Activated CD8-positive, alpha-beta T cell treated with anti-CD3 and anti-CD28 coated beads, Interleukin-2, amount 10 ng/mL, durations not matched to agents 7 days and 5 days (primary cell): ENCODE results near the gene RPL10A. TPM values are rescaled to one million over a fixed set of nuclear protein-coding genes. Genes with fewer than 3 reads are reported as not detected.
"Not testable (repeated sequence)": the region's sequence is repeated elsewhere in the genome, so short reads cannot be mapped to it uniquely, and the experiment has no call there.

ENCODE experiments used
- ATAC-seq: fragments of 150-1000 bp; cut with Tn5 transposase; one replicate; pipeline ENCODE4 v1.10.0; 2021; ENCODE audit warnings: moderate library complexity
- CTCF ChIA-PET: fragments of 350-600 bp; sonication (Branson Sonifier 250); formaldehyde crosslinking; loops from one replicate; lab custom pipeline; 2021; ENCODE audit warnings: antibody characterized with exemption; lab: Charles Lee
- POLR2A ChIA-PET: fragments of 350-600 bp; sonication (Branson Sonifier 250); formaldehyde crosslinking; loops from one replicate; lab custom pipeline; 2021; ENCODE audit warnings: antibody characterized with exemption; lab: Charles Lee
- DNase-seq: peaks from one replicate; pipeline ENCODE4 v3.0.0-alpha.2; 2020
- H3K27ac Mint-ChIP-seq: one replicate; pipeline ENCODE4 v1.8.0; 2021; ENCODE audit warnings: mild to moderate bottlenecking, mixed read lengths
- H3K27me3 Mint-ChIP-seq: one replicate; pipeline ENCODE4 v1.8.0; 2021; ENCODE audit warnings: low read depth, mixed read lengths
- H3K36me3 Mint-ChIP-seq: one replicate; pipeline ENCODE4 v1.8.0; 2021; ENCODE audit warnings: low read depth, mixed read lengths
- H3K4me1 Mint-ChIP-seq: one replicate; pipeline ENCODE4 v1.8.0; 2021; ENCODE audit warnings: low read depth, mixed read lengths
- H3K4me3 Mint-ChIP-seq: one replicate; pipeline ENCODE4 v1.8.0; 2021; ENCODE audit warnings: mild to moderate bottlenecking, mixed read lengths
- H3K9me3 Mint-ChIP-seq: one replicate; pipeline ENCODE4 v1.8.0; 2022; ENCODE audit warnings: mixed read lengths; ENCODE audit not compliant: insufficient read depth
- total RNA-seq, 2 experiments: library from RNA; stranded (reverse); gene quantifications; one replicate each; pipeline ENCODE4 v1.2.3, GENCODE V29; 2021

The RPL10A gene
- total RNA-seq, 2 experiments from 2014 or later, result 1,398 to 1,443 TPM

DNA sequence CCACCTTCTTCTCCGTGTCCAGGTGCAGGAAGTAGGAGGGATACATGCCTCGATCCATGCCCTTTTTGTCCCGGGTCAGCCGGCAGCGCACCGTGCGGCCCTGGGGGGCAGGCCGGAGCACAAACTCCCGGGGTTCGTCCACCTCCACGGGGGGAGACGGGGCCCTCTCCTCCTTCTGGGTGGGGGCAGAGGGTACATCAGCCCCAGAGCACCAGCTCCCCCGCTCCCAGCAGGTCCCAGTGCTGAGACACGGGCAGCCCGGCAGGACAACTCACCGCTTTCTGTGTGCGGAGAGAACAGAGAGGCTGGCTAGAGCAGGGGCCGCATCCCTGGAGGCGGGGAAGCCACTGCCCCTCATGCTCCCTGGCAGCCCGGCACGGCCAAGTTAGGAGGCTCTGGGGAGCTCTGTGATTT is 37.8 kb downstream of the RPL10A start:
- CTCF ChIA-PET, result interaction anchor here (1.0 kb wide), 1 partner anchor 17 kb away, joined by 3 read pairs; no protein-coding TSS in a partner anchor
- no peak overlapping the region for H3K27ac Mint-ChIP-seq

DNA sequence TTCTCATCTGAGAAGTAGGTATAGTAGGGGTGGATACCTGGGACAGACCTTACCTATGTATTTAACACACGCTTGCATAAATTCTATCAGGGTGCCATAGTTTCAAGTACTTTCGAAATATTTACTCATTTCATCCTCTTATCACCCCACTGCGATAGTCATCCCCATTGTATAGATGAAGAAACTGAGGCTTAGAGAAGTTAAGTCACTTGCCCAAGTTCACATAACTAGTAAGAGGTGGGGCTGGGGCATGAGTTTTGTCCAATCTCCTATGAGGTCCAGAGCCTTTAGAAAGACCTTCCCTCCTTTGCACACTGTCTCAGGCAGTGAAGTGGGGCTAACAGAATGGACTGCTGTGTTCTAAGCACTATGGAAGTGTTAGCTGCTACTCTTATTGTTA is 38.3 kb downstream of the RPL10A start:
- no peak overlapping the region for H3K4me3 Mint-ChIP-seq
- no peaks in the 10 kb centered on the region for H3K9me3 Mint-ChIP-seq
- H3K27me3 Mint-ChIP-seq, result peaks cover 39% of the 10 kb centered on the region
- no peak overlapping the region for H3K27ac Mint-ChIP-seq
- peaks cover 4% of the 10 kb centered on the region for H3K4me1 Mint-ChIP-seq
- ATAC-seq (no peak), DNase-seq (no peak)
- POLR2A ChIA-PET, result no interaction called here
- no peaks in the 10 kb centered on the region for H3K36me3 Mint-ChIP-seq
- CTCF ChIA-PET, result interaction anchor here (1.0 kb wide), 1 partner anchor 17 kb away, joined by 3 read pairs; no protein-coding TSS in a partner anchor

More for the DNA sequence above, 37.8 kb downstream of the RPL10A start:
- Mint-ChIP-seq H3K4me1 (peaks cover 4% of the 10 kb centered on the region), H3K27me3 (peaks cover 36% of the 10 kb centered on the region), H3K4me3 (no peak overlapping the region), H3K36me3 (no peaks in the 10 kb centered on the region), H3K9me3 (no peaks in the 10 kb centered on the region)
- POLR2A ChIA-PET, result interaction anchor here (1.4 kb wide), 1 partner anchor 9 kb away, joined by 4 read pairs; the partner anchor contains the start of gene TEAD3
- DNase-seq, result no peak
- no peak for ATAC-seq

DNA sequence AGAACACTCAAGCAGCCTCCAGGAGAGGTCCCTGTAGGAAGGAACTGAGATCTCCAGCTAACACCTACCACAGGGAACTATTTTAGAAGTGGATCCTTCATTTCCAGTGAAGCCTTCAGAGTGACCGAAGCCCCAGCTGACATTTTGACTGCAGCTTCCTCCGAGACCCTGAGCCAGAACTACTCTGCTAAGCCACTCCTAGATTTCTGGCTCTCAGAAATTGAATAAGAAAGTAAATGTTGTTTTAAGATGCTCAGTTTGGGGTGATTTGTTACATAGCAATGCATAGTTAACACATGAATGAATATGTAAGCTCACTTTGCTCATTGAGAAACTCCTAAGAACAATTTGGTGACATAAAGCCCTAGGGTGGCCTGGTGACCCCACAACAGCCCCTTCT is 39.0 kb downstream of the RPL10A start:
- Mint-ChIP-seq H3K27me3 (peaks cover 39% of the 10 kb centered on the region), H3K36me3 (no peaks in the 10 kb centered on the region), H3K4me1 (peaks cover 4% of the 10 kb centered on the region), H3K9me3 (no peaks in the 10 kb centered on the region), H3K27ac (no peak overlapping the region), H3K4me3 (no peak overlapping the region)
- ATAC-seq, result no peak
- DNase-seq, result no peak
- ChIA-PET CTCF (interaction anchor here (1.0 kb wide), 1 partner anchor 16 kb away, joined by 3 read pairs; no protein-coding TSS in a partner anchor), POLR2A (no interaction called here)

DNA sequence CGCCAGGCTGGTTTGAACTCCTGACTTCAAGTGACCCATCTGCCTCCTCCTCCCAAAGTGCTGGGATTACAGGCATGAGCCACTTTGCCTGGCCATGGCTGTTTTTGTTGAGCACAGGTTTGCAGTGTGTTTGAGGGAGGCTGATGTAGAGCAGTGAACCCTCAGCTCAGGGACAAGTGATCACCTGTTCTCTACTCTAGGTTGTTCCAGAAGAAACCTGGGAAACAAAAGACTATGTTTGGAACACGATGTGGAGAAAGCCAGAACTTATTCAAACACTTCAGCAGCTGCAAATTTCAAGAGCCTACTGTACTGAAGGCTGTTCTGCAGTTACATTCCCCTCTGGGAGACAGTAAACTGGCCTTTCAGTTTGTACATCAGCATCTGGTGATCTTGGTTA is 39.8 kb downstream of the RPL10A start:
- Mint-ChIP-seq H3K36me3 (no peaks in the 10 kb centered on the region), H3K9me3 (no peaks in the 10 kb centered on the region), H3K4me3 (no peak overlapping the region), H3K4me1 (peaks cover 4% of the 10 kb centered on the region), H3K27ac (no peak overlapping the region), H3K27me3 (peaks cover 38% of the 10 kb centered on the region)
- POLR2A ChIA-PET, result no interaction called here
- no peak for ATAC-seq
- no peak for DNase-seq
- CTCF ChIA-PET, result interaction anchor here (1.1 kb wide), 1 partner anchor 15 kb away, joined by 5 read pairs; no protein-coding TSS in a partner anchor

DNA sequence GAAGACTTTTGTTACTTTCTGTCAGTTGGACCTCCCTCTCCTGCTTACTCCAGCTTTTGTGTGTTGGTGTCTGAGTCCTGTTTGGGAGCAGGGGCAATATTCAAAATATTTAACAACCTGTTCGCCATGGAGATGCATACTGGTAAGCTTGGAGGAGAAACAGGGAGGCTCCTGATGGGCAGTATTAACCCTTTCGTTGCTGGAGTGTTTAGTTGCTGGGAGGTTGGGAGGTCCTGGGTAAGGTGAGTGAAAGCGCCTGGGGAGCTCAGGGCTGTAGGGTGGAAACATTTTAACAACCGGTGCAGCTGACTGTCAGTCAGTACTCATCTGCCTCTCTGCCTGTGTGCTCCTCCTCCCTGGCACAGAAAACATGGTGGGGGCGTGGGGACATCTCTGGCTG is 40.3 kb downstream of the RPL10A start:
- no peak for DNase-seq
- H3K27me3 Mint-ChIP-seq, result peaks cover 34% of the 10 kb centered on the region
- no peak overlapping the region for H3K27ac Mint-ChIP-seq
- H3K36me3 Mint-ChIP-seq, result no peaks in the 10 kb centered on the region
- H3K9me3 Mint-ChIP-seq, result no peaks in the 10 kb centered on the region
- ChIA-PET CTCF (interaction anchor here (0.6 to 1.1 kb wide), 2 partner anchors 14 to 229 kb away, joined by 3 to 5 read pairs; no protein-coding TSS in a partner anchor), POLR2A (no interaction called here)
- H3K4me3 Mint-ChIP-seq, result no peak overlapping the region
- H3K4me1 Mint-ChIP-seq, result no peaks in the 10 kb centered on the region
- no peak for ATAC-seq

DNA sequence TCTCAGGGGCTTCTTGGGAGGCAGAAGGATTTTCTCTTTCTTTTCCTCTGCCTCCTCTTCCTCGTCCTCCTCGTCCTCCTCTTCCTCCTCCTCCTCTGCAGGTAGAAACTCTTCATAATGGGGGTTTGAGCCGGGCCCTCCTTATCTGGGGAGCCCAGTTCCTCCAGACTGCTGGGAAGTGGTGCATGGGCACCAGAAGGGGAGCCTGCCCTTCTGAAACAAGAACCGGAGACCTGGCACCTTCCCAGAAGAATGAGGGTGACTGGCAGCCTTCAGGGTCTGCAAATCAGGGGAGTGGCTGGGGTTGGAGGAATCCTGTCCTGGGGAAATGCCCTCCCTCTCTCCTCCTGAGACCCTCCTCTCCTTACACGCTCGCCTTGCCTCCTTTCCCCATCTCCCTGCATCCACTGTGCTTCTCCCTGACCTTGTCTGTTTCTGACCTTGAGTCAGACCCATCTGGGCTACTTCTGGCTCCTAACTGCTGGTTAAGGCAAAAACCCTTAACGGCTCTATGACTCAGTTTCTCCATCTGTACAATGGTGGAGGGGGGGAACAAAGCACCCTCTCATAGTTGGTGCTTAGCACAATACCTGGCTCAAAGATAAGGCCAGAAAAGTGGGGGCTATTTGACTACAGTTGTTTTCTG is 42.8 kb downstream of the RPL10A start:
- peaks cover 32% of the 10 kb centered on the region for H3K27me3 Mint-ChIP-seq
- no peak overlapping the region for H3K27ac Mint-ChIP-seq
- H3K4me3 Mint-ChIP-seq, result no peak overlapping the region
- no peak for DNase-seq
- no peaks in the 10 kb centered on the region for H3K9me3 Mint-ChIP-seq
- no peaks in the 10 kb centered on the region for H3K36me3 Mint-ChIP-seq
- ATAC-seq, result no peak
- ChIA-PET CTCF (no interaction called here), POLR2A (no interaction called here)
- peaks cover 2% of the 10 kb centered on the region for H3K4me1 Mint-ChIP-seq

DNA sequence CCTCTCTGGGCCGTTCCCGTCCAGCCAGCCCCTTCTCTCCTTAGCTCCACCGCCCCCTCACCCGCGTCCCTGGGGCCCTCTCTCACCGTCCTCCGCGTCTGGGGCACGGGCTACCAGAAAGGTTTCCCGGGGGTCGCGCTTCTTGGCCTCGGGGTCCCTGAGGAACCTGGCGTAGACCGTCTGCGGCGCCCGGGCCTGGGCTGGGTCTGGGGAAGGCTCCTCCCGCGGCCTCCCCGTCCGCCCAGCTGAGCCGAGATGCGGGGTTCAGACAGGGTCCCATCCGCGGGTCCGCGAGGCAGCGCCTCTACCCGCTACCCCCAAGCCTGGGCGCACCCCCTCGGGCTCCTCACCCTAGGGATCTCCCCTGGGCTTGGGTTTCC is 43.4 kb downstream of the RPL10A start:
- H3K27ac Mint-ChIP-seq, result no peak overlapping the region

DNA sequence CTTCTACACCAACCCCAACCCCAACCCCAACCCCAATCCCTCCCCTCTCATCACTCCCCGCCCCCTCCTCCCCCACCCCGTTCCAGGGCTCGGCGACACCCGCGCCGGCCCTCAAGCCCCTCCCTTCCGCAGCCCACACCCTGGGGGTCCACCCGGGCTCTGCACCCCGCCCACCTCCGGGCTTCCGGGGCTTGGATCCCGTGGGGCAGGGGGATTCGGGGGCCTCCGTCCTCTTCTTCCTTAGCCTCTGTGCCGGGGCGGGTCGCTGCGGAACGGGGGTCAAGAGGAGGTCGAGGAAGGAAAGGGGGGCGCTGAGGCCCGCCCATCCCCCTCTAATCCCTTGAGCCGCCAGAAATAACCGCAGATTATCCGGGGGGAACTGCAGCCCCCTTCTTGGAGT is 43.8 kb downstream of the RPL10A start:
- no peak overlapping the region for H3K4me3 Mint-ChIP-seq
- H3K36me3 Mint-ChIP-seq, result no peaks in the 10 kb centered on the region
- ATAC-seq (no peak), DNase-seq (no peak)
- peaks cover 2% of the 10 kb centered on the region for H3K4me1 Mint-ChIP-seq
- H3K27ac Mint-ChIP-seq, result no peak overlapping the region
- H3K9me3 Mint-ChIP-seq, result no peaks in the 10 kb centered on the region
- CTCF ChIA-PET, result no interaction called here
- H3K27me3 Mint-ChIP-seq, result peaks cover 34% of the 10 kb centered on the region
- POLR2A ChIA-PET, result no interaction called here

More for the DNA sequence above, 43.4 kb downstream of the RPL10A start:
- POLR2A ChIA-PET, result no interaction called here
- H3K36me3 Mint-ChIP-seq, result no peaks in the 10 kb centered on the region
- H3K4me1 Mint-ChIP-seq, result peaks cover 2% of the 10 kb centered on the region
- CTCF ChIA-PET, result no interaction called here
- no peak overlapping the region for H3K4me3 Mint-ChIP-seq
- DNase-seq, result no peak
- H3K9me3 Mint-ChIP-seq, result no peaks in the 10 kb centered on the region
- H3K27me3 Mint-ChIP-seq, result peaks cover 33% of the 10 kb centered on the region
- no peak for ATAC-seq

DNA sequence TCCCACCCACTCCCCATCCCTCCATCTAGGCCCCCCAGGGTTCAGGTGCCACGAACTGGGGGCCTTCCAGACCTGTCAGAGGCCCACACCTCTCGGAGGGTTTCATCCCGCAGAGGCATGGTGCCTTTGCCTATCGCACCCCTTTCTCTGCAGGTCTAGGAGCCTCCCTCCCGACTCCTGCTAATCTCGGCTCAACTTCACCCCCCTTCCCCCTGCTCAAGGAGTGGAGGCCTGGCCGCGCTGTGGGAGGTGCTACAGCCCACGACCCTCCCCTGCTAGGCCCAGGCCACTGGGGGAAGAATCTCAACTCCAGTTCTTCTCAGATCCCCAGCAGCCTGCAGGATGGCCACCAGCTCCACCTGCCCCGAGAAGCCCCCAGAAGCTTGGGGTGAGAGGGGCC is 44.5 kb downstream of the RPL10A start, which contains the start of gene TULP1:
Gene TULP1 (minus strand): TSS at position 157 of the 400 bp plus-strand sequence. CDS start 38 bp downstream, at position 119.
- no peak for DNase-seq
- CTCF ChIA-PET, result no interaction called here
- no peak within 1 kb of the TSS for H3K4me3 Mint-ChIP-seq
- no peaks in the 10 kb centered on the region for H3K9me3 Mint-ChIP-seq
- peaks cover 2% of the 10 kb centered on the region for H3K4me1 Mint-ChIP-seq
- no peaks in the 10 kb centered on the region for H3K36me3 Mint-ChIP-seq
- peaks cover 28% of the 10 kb centered on the region for H3K27me3 Mint-ChIP-seq
- no peak within 1 kb of the TSS for H3K27ac Mint-ChIP-seq
- POLR2A ChIA-PET, result no interaction called here
- no peak for ATAC-seq

DNA sequence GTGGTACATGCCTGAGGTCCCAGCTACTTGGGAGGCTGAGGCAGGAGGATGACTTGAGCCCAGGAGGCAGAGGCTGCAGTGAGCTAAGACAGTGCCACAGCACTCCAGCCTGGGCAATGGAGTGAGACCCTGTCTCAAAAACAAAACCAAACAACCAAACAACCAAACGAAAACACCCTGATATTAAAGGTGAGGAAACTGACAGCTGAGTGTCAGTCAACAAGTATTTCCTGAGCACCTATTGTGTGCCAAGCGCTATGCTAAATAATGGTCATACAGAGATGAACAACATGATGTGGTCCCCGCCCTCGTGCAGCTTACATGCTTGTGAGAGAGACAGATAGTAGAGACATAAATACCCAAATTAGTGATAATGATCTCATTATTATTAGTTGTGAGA is 46.4 kb downstream of the RPL10A start:
- Mint-ChIP-seq H3K36me3 (no peaks in the 10 kb centered on the region), H3K9me3 (no peaks in the 10 kb centered on the region), H3K27ac (no peak overlapping the region), H3K4me3 (no peak overlapping the region), H3K4me1 (peaks cover 2% of the 10 kb centered on the region), H3K27me3 (peaks cover 16% of the 10 kb centered on the region)
- ChIA-PET POLR2A (interaction anchor here (0.5 kb wide), 1 partner anchor 215 kb away, joined by 3 read pairs; no protein-coding TSS in a partner anchor), CTCF (interaction anchor here (0.9 kb wide), 1 partner anchor 8 kb away, joined by 3 read pairs; no protein-coding TSS in a partner anchor)
- ATAC-seq (no peak), DNase-seq (no peak)

DNA sequence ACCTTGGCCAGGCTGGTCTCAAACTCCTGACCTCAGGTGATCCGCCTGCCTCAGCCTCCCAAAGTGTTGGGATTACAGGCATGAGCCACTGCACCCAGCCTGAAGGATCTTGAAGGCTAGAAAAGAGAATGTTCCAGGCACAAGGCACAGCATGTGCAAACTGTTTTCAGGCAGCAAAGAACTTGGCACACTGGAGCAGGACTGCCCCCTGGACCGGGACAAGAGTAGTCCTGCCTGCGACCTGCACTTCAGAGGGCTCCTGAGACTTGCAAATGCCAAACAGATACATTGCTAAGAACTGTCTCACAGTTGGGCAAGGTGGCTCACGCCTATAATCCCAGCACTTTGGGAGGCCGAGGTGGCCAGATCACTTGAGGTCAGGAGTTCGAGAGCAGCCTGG is 47.7 kb downstream of the RPL10A start:
- H3K36me3 Mint-ChIP-seq, ATAC-seq, H3K27me3 Mint-ChIP-seq, DNase-seq, H3K4me1 Mint-ChIP-seq, H3K4me3 Mint-ChIP-seq, H3K27ac Mint-ChIP-seq, H3K9me3 Mint-ChIP-seq, POLR2A ChIA-PET: not testable (repeated sequence)
- CTCF ChIA-PET, result interaction anchor here (0.9 to 1.7 kb wide), 2 partner anchors 24 to 221 kb away, joined by 3 to 8 read pairs; partner anchors contain the start of gene ARMC12

DNA sequence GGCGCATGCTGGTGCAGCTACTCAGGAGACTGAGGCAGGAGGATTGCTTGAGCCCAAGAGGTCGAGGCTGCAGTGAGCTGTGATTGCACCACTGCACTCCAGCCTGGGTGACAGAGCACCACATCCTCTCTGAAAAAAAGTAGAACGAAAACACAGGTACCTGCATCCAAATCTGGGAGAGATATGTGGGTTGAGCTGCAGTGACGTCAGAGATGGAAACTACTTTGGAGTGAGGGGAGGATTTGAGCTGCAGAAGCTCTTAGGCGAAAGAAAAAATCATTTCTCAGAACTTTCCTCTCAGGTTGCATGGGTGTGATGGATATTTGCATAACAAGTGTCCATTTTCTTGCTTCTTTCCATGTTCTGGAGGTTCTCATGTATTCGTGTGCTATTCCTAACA is 48.5 kb downstream of the RPL10A start:
- Mint-ChIP-seq H3K27me3 (peaks cover 4% of the 10 kb centered on the region), H3K9me3 (no peaks in the 10 kb centered on the region), H3K4me3 (no peak overlapping the region), H3K27ac (no peak overlapping the region), H3K36me3 (no peaks in the 10 kb centered on the region), H3K4me1 (peaks cover 6% of the 10 kb centered on the region)
- no peak for DNase-seq
- ChIA-PET CTCF (interaction anchor here (0.9 to 1.7 kb wide), 2 partner anchors 35 to 220 kb away, joined by 5 to 8 read pairs; partner anchors contain the start of gene ARMC12), POLR2A (no interaction called here)
- no peak for ATAC-seq
